SK-N-SH treated with all-trans-retinoic acid at 6 μM for 48 hours (cell line): ENCODE data around the gene DYNLRB1.
"Not testable (repeated sequence)": the region's sequence is repeated elsewhere in the genome, so short reads cannot be mapped to it uniquely, and the experiment has no call there.

Experiments
- ATAC-seq: fragments of 200-7000 bp; cut with Tn5 transposase; 3 replicates; pipeline ENCODE4 v1.9.1; 2020; ENCODE audit warnings: mild to moderate bottlenecking, moderate library complexity
- ARNTL ChIP-seq: fragments of 450-650 bp; formaldehyde crosslinking; IDR thresholded peaks from 2 replicates; pipeline ENCODE4 v1.5.0; 2020; ENCODE audit warnings: low read depth, mild to moderate bottlenecking, moderate library complexity, borderline replicate concordance
- BACH2 ChIP-seq: fragments of 250-450 bp; sonication (Bioruptor Pico); IDR thresholded peaks from 2 replicates; pipeline ENCODE4 v1.9.0; 2021; ENCODE audit warnings: mild to moderate bottlenecking, borderline replicate concordance
- CREB5 ChIP-seq: fragments of 250-450 bp; sonication (Bioruptor Pico); IDR thresholded peaks from 2 replicates; pipeline ENCODE4 v1.5.1; 2020; ENCODE audit warnings: low read depth, mild to moderate bottlenecking, moderate library complexity
- CSRNP3 ChIP-seq: fragments of 250-450 bp; sonication (Bioruptor Pico); IDR thresholded peaks from 2 replicates; pipeline ENCODE4 v1.5.1; 2021; ENCODE audit warnings: mild to moderate bottlenecking, moderate library complexity
- ESRRG ChIP-seq: fragments of 250-450 bp; sonication (Bioruptor Pico); IDR thresholded peaks from 2 replicates; pipeline ENCODE4 v1.6.1; 2021; ENCODE audit warnings: mild to moderate bottlenecking
- OSR1 ChIP-seq: fragments of 250-450 bp; sonication (Bioruptor Pico); IDR thresholded peaks from 2 replicates; pipeline ENCODE4 v1.8.0; 2022; ENCODE audit warnings: moderate library complexity, mild to moderate bottlenecking, inconsistent platforms
- PATZ1 ChIP-seq: fragments of 250-450 bp; sonication (Bioruptor Pico); IDR thresholded peaks from 2 replicates; pipeline ENCODE4 v1.8.0; 2020; ENCODE audit warnings: mild to moderate bottlenecking, moderate library complexity, borderline replicate concordance
- PPARA ChIP-seq: fragments of 250-450 bp; sonication (Bioruptor Pico); IDR thresholded peaks from 2 replicates; pipeline ENCODE4 v1.5.0; 2020; ENCODE audit warnings: mild to moderate bottlenecking, borderline replicate concordance
- RARB ChIP-seq: fragments of 250-450 bp; sonication (Bioruptor Pico); IDR thresholded peaks from 2 replicates; pipeline ENCODE4 v1.8.0; 2021; ENCODE audit warnings: mild to moderate bottlenecking, moderate library complexity
- SNAI2 ChIP-seq: fragments of 250-450 bp; sonication (Bioruptor Pico); IDR thresholded peaks from 2 replicates; pipeline ENCODE4 v1.5.0; 2020; ENCODE audit warnings: mild to moderate bottlenecking, moderate library complexity
- TCF4 ChIP-seq: fragments of 250-450 bp; sonication (Bioruptor Pico); IDR thresholded peaks from 2 replicates; pipeline ENCODE4 v1.8.0; 2021; ENCODE audit warnings: mild to moderate bottlenecking, moderate library complexity, borderline replicate concordance
- TOX ChIP-seq: fragments of 250-450 bp; sonication (Bioruptor Pico); IDR thresholded peaks from 2 replicates; pipeline ENCODE4 v1.8.0; 2021; ENCODE audit warnings: mild to moderate bottlenecking, moderate library complexity, borderline replicate concordance
- TSHZ2 ChIP-seq: fragments of 250-450 bp; sonication (Bioruptor Pico); IDR thresholded peaks from 2 replicates; pipeline ENCODE4 v1.5.0; 2020; ENCODE audit warnings: mild to moderate bottlenecking, moderate library complexity
- ZC3H10 ChIP-seq: fragments of 250-450 bp; sonication (Bioruptor Pico); IDR thresholded peaks from 2 replicates; pipeline ENCODE4 v1.5.1; 2021; ENCODE audit warnings: mild to moderate bottlenecking, moderate library complexity
- ZFP3 ChIP-seq: fragments of 250-450 bp; sonication (Bioruptor Pico); IDR thresholded peaks from 2 replicates; pipeline ENCODE4 v1.5.0; 2020; ENCODE audit warnings: mild to moderate bottlenecking, moderate library complexity
- ZFP30 ChIP-seq: fragments of 450-650 bp; formaldehyde crosslinking; IDR thresholded peaks from 2 replicates; pipeline ENCODE4 v1.5.0; 2022; ENCODE audit warnings: mild to moderate bottlenecking, moderate library complexity
- ZNF565 ChIP-seq: fragments of 450-650 bp; formaldehyde crosslinking; conservative IDR thresholded peaks from 2 replicates; pipeline ENCODE4 v1.5.0; 2020; ENCODE audit warnings: low read depth, mild to moderate bottlenecking, moderate library complexity
- ZNF70 ChIP-seq: fragments of 450-650 bp; formaldehyde crosslinking; IDR thresholded peaks from 2 replicates; pipeline ENCODE4 v1.5.0; 2020; ENCODE audit warnings: mild to moderate bottlenecking, moderate library complexity
- ZNF8 ChIP-seq: fragments of 450-650 bp; formaldehyde crosslinking; IDR thresholded peaks from 2 replicates; pipeline ENCODE4 v1.5.0; 2020; ENCODE audit warnings: mild to moderate bottlenecking, moderate library complexity

The DYNLRB1 gene

GRCh38 chr20:34495307-34495706 lies 20.9 kb upstream of the DYNLRB1 start:
- TF ChIP-seq ZNF8 (CRISPR knock-in tag), result no peak
- no peak for TF ChIP-seq TOX
- no peak for TF ChIP-seq ESRRG
- TF ChIP-seq ZFP30 (CRISPR knock-in tag), result no peak
- TF ChIP-seq PATZ1 (CRISPR knock-in tag), result no peak
- no peak for TF ChIP-seq RARB
- no peak for TF ChIP-seq CSRNP3 (CRISPR knock-in tag)
- no peak for TF ChIP-seq ZNF565 (CRISPR knock-in tag)
- TF ChIP-seq, all 23 proteins: peak for 0
- ATAC-seq, result no peak

- no peak for TF ChIP-seq ARNTL (CRISPR knock-in tag)
- TF ChIP-seq TSHZ2 (CRISPR knock-in tag), result no peak
- TF ChIP-seq ZFP3, result no peak
- TF ChIP-seq SNAI2, result no peak
- no peak for TF ChIP-seq ZNF70
- TF ChIP-seq ZNF565 (CRISPR knock-in tag), result no peak
- no peak for TF ChIP-seq CREB5
- TF ChIP-seq ESRRG, result no peak
- no peak for TF ChIP-seq OSR1 (CRISPR knock-in tag)
- no peak for TF ChIP-seq ZFP30 (CRISPR knock-in tag)
- no peak for TF ChIP-seq TCF4 (CRISPR knock-in tag)
- TF ChIP-seq PATZ1 (CRISPR knock-in tag), result no peak
- TF ChIP-seq PPARA, result no peak
- TF ChIP-seq ZC3H10 (CRISPR knock-in tag), result no peak
- TF ChIP-seq BACH2 (CRISPR knock-in tag), result no peak
- TF ChIP-seq CSRNP3 (CRISPR knock-in tag), result no peak
- no peak for TF ChIP-seq RARB
- TF ChIP-seq ZNF8 (CRISPR knock-in tag), result no peak
- no peak for TF ChIP-seq TOX
- TF ChIP-seq, all 23 proteins: peak for 0
- ATAC-seq, result no peak
Measured at GRCh38 chr20:34495916-34496315, 20.3 kb upstream of the DYNLRB1 start.

- not testable (repeated sequence) for ATAC-seq
Measured at GRCh38 chr20:34497596-34497995, 18.6 kb upstream of the DYNLRB1 start.
